ENCODE data around the gene HDHD5.
A peak's percentile ranks its signal among the peaks of the same experiment; 100 is the strongest.

Gene HDHD5

GRCh38 chr22:17120281-17120680 is 38.8 kb downstream of the HDHD5 start:
- no peak for DNase-seq (ENCODE audit: low spot score)

GRCh38 chr22:17119481-17120202 is 39.4 kb downstream of the HDHD5 start:
- peak; percentile 19 for DNase-seq (ENCODE audit: low spot score)

- no peak for DNase-seq (ENCODE audit: low spot score)
Measured at GRCh38 chr22:17118342-17118741, 40.7 kb downstream of the HDHD5 start.

DNA sequence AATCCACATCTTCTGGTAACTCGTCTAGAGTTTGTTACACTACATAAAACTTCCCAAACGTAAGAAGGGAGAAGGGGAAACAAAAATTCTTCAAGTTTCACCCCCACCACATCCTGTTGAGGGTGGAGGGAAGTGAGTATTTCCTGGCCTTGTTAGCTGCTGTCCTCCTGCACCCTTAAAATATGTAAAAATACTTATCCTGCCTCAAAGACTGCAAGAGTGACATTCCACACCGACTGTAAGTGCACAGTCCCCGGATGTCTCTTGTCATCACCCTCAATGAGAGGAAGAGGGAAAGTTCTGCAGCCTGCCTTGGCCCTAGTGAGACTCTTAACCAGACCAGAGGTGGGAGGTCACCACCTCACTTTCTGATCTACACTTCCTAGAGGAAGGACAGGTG is 41.2 kb downstream of the HDHD5 start:
- peak; percentile 15 for DNase-seq (ENCODE audit: low spot score)

DNA sequence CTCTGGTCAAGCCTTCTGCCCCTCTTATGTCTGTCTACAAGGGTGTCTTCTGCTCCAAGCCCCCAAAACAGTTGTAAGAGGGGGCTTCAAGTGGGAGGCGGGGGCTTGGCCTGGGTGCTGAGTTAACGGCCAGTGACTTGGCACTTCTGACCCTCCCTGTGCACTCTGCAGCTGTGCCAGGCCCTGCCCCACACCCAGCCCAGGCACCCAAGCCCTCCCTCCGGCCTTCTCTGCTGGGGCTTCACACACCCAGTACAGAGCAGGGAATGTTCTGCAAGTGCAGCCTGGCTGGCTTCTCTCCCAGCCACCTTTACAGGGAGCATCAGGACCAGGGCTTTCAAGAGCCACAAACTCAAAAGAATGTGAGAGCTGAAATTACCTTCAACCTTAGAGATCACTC is 41.7 kb downstream of the HDHD5 start:
- DNase-seq (ENCODE audit: low spot score), result peak; percentile 20

GRCh38 chr22:17116572-17117330 is 42.3 kb downstream of the HDHD5 start:
- DNase-seq (ENCODE audit: low spot score), result peak; percentile 13

GRCh38 chr22:17115945-17116565 is 43.0 kb downstream of the HDHD5 start:
- peak; percentile 34 for DNase-seq (ENCODE audit: low spot score)

GRCh38 chr22:17115236-17115635 is 43.8 kb downstream of the HDHD5 start:
- DNase-seq (ENCODE audit: low spot score), result no peak

- DNase-seq (ENCODE audit: low spot score), result no peak
Measured at GRCh38 chr22:17114898-17115235, 44.2 kb downstream of the HDHD5 start.

DNA sequence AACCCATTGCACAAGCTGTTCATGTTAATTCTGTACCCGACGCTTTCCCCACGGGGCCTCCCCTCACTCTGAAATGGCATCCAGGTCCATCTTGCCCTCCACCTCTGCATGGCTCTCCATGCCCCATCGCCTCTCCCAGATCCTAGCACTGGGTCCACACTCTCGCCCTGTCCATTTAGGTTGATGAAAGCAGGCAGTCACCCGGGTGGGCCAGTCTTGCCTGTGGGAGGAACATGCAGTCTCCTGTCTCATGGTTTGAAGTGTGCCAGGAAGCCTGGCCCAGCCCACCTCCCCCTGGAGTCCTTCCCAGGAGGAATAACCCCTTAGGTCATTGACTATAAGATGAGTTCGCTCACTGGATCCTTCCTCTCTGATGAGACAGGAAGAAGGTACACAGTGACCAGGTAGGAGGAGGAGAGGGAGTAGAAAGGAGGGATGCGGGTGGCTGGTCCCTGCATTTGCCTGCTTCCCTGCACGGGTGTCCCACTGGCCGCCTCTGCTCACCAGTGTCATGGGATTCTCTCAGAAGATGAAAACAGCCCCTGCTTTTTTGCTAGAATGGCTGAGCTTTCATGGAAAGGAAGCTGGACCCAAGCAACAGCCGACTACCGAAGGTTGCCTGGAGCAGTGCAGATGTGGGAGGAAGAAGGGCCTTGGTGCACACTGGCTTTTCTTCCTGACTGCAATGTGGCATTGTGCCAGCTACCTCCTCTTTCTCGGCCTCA is 44.7 kb downstream of the HDHD5 start:
- DNase-seq (ENCODE audit: low spot score), result no peak

DNA sequence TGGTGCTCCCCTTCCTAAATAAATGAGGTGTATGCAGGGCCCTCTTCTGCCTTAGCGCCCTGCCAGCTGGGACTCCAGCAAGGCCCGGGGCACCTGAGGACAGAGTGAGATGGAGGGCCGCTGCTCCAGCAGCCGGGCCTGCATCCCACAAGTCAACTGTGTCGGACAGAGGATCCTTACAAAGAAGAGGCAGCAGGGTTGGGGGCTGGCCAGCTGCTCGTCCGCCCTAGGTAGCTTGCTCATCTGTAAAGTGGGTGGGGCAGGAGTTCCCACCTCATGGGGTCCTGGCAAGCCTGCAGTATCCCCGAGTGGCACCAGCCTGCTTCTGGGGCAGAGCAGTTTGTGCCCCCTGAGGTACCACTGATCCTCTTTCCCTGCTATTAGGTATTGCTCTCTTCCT is 45.5 kb downstream of the HDHD5 start:
- DNase-seq (ENCODE audit: low spot score), result no peak

GRCh38 chr22:17112491-17113042 is 46.5 kb downstream of the HDHD5 start:
- DNase-seq (ENCODE audit: low spot score), result no peak

GRCh38 chr22:17110791-17111550 is 48.1 kb downstream of the HDHD5 start:
- no peak for DNase-seq (ENCODE audit: low spot score)

DNA sequence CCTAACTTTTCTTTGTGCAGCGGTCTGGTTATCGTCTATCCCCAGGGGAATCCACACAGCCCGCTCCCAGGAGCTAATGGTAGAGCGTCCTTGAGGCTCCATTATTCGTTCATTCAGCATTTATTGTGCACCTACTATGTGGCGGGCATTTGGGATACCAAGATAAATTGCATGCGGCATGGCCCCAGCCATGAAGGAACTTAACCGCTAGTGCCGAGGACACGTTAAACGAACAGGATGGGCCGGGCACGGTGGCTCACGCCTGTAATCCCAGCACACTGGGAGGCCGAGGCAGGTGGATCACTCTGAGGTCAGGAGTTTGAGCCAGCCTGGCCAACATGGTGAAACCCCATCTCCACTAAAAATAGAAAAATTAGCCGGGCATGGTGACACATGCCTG is 49.1 kb downstream of the HDHD5 start:
- no peak for DNase-seq (ENCODE audit: low spot score)

DNA sequence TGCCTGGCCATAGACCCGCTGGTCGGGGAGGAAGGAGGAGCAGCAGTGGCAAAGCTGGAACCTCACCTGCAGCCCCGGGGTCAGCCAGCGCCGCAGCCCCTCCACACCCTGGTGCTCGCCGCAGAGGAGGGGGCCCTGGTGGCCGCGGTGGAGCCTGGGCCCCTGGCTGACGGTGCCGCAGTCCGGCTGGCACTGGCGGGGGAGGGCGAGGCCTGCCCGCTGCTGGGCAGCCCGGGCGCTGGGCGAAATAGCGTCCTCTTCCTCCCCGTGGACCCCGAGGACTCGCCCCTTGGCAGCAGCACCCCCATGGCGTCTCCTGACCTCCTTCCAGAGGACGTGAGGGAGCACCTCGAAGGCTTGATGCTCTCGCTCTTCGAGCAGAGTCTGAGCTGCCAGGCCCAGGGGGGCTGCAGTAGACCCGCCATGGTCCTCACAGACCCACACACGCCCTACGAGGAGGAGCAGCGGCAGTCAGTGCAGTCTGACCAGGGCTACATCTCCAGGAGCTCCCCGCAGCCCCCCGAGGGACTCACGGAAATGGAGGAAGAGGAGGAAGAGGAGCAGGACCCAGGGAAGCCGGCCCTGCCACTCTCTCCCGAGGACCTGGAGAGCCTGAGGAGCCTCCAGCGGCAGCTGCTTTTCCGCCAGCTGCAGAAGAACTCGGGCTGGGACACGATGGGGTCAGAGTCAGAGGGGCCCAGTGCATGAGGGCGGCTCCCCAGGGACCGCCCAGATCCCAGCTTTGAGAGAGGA is 49.8 kb downstream of the HDHD5 start:
- DNase-seq (ENCODE audit: low spot score), result no peak

DNA sequence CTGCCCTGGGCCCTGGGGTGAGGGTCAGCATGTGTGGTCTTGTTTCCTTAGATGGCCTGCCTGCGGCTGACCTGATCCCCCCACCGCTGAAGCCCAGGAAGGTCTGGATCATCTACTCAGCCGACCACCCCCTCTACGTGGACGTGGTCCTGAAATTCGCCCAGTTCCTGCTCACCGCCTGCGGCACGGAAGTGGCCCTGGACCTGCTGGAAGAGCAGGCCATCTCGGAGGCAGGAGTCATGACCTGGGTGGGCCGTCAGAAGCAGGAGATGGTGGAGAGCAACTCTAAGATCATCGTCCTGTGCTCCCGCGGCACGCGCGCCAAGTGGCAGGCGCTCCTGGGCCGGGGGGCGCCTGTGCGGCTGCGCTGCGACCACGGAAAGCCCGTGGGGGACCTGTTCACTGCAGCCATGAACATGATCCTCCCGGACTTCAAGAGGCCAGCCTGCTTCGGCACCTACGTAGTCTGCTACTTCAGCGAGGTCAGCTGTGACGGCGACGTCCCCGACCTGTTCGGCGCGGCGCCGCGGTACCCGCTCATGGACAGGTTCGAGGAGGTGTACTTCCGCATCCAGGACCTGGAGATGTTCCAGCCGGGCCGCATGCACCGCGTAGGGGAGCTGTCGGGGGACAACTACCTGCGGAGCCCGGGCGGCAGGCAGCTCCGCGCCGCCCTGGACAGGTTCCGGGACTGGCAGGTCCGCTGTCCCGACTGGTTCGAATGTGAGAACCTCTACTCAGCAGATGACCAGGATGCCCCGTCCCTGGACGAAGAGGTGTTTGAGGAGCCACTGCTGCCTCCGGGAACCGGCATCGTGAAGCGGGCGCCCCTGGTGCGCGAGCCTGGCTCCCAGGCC is 50.6 kb downstream of the HDHD5 start:
- no peak for DNase-seq (ENCODE audit: low spot score)

DNA sequence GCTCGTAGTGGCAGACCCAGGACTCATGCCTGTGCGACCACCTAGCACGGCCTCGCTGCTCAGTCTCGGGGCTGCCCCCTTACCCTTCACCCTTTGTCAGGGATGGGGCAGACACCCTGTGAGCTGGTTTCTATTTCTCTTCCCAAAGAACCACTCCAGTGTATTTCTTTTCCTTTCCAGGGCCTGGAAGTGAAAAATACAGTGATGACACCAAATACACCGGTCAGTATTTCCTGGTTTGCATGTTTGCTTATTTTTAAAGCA is 51.6 kb downstream of the HDHD5 start:
- DNase-seq (ENCODE audit: low spot score), result no peak

DNA sequence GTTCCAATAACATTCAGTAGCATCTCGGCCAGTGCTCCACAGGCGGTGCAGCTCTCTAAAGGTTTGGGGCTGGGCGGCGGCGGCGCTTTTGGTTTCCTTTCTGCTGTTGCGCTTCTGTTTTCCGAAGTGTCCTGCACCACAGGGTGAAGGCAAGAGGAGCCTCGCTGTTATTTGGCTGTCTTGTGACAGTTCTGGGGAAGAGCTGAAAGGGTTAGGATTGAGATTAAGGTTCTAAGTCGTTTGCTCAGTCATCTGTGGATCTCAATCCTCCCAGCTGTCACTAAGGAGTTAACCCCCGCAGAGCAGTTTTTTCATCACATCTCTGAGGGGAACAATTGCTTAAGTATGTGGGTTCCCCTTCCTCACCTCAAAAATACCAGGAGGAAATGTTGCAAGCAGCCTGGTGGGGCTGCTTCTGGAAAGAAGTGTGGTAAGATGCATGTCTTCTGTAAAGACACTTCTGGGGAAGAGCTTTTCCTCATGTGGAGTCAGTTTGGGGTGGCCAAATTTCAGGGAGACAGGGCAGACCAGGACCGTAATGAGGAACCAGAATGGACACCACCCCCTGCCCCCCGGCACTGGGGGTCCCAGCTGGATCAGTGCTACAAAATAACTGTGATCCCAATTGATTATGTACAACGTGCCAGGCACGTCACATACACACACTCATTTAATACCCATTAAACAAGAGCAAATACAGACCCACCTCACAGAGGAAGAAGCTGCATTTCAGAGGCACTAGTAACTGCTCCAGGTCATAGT is 52.1 kb downstream of the HDHD5 start:
- no peak for DNase-seq (ENCODE audit: low spot score)

DNA sequence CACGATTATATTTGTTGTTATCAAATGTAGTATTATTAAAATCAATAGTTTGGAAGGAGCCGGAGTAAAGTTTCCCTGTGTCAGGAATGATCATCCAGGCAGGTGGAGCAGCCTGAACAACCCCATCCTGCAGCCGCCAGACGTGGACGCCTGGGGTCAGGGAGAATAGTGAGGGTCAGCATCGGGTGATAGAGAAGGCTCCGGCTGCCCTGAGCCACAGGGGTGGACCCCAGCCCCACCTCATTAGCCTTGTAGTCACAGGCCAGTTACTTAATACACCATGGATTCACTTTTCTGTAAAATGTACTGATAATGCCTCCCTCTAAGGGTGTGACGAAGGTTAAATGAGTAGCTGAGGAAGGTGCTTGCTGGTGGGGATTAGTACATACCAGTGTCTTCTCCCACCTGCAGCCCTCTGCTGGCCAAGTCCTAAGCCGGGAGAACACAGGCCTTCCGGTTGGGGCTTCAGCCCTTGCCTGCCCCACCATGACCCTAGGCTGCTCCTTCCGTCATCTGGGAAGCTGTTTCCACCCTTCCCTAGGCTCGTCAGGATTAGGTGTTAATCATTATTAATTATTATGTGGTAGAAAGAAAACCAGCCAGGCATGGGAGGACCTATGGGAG is 52.8 kb downstream of the HDHD5 start:
- DNase-seq (ENCODE audit: low spot score), result no peak

Measured in cerebellar cortex (tissue), 1 donor.